ENCODE measurements around the gene YWHAQ. TPM values are rescaled to one million over a fixed set of nuclear protein-coding genes. Genes with fewer than 3 reads are reported as not detected.
A peak's percentile ranks its signal among the peaks of the same experiment; 100 is the strongest.

YWHAQ gene
- polyA plus RNA-seq, 2 of the 4 experiments (the other 2 are of a cell fraction) = 661 to 833 TPM

GRCh38 chr2:9547262-9547991 lies 83.4 kb downstream of the YWHAQ start:
- Histone ChIP-seq H3K9me3 (no peaks in the 10 kb centered on the region), H3K4me3 (no peak overlapping the region), H3K27ac (peak overlapping the region in 1 of 2 experiments; percentile 19; a peak in 2 of 6 replicates), H3K4me2 (peak overlapping the region; percentile 13; the same call in 2 of the 3 replicates), H3K4me1 (peaks cover 54% of the 10 kb centered on the region)
- ChIA-PET POLR2A (no interaction called here), CTCF (interaction anchor here (0.9 to 1.0 kb wide), 2 partner anchors 9 to 11 kb away, joined by 3 read pairs; no protein-coding TSS in a partner anchor)
- DNase-seq (ENCODE audit: low read depth in 1 of 2, low spot score in 1 of 2) = no peak
- peak in 1 of 2 experiments; percentile 14; a peak in 1 of 6 replicates for ATAC-seq
- FAIRE-seq = no peak
- WGBS (ENCODE audit: missing lambda C conversion rate) = 79% methylated on average over 5 of the region's 5 CpGs
- TF ChIP-seq MYC (IDR thresholded peaks at IDR 0.05; ENCODE audit: borderline replicate concordance, low read length) (no peak), FOSL2 (IDR thresholded peaks at IDR 0.05) (no peak), FOSL2 (CRISPR knock-in tag; IDR thresholded peaks at IDR 0.05) (no peak), REST (IDR thresholded peaks at IDR 0.05) (no peak), NFE2L2 (conservative IDR thresholded peaks at IDR 0.05; ENCODE audit: low read length) (no peak), RARB (CRISPR knock-in tag; IDR thresholded peaks at IDR 0.05) (no peak), USF2 (IDR thresholded peaks at IDR 0.05) (no peak), SMC3 (IDR thresholded peaks at IDR 0.05) (no peak), JUN (IDR thresholded peaks at IDR 0.05) (no peak), CTCF (IDR thresholded peaks at IDR 0.05) (no peak), POLR2A (IDR thresholded peaks at IDR 0.05; ENCODE audit: low read length) (no peak), HES2 (IDR thresholded peaks at IDR 0.05) (no peak), EHMT2 (IDR thresholded peaks at IDR 0.05; ENCODE audit: low read depth) (no peak), KDM5A (IDR thresholded peaks at IDR 0.05) (no peak), RFX5 (IDR thresholded peaks at IDR 0.05) (no peak), ZNF302 (CRISPR knock-in tag; IDR thresholded peaks at IDR 0.05) (no peak), JUNB (IDR thresholded peaks at IDR 0.05) (no peak), EHF (CRISPR knock-in tag; IDR thresholded peaks at IDR 0.05) (no peak)

- no peak for TF ChIP-seq MYC (IDR thresholded peaks at IDR 0.05; ENCODE audit: borderline replicate concordance, low read length)
- Histone ChIP-seq H3K9me3 (no peaks in the 10 kb centered on the region), H3K4me2 (no peak overlapping the region), H3K4me3 (no peak overlapping the region), H3K4me1 (peaks cover 35% of the 10 kb centered on the region), H3K27ac (no peak overlapping the region)
- POLR2A ChIA-PET = no interaction called here
- DNase-seq (ENCODE audit: low read depth in 1 of 2, low spot score in 1 of 2) (no peak), FAIRE-seq (no peak), ATAC-seq (no peak)
- CTCF ChIA-PET = interaction anchor here (0.7 to 1.1 kb wide), 3 partner anchors 9 to 268 kb away, joined by 3 read pairs; no protein-coding TSS in a partner anchor
- 90% methylated on average over 5 of the region's 5 CpGs for WGBS (ENCODE audit: missing lambda C conversion rate)
These were observed 85.3 kb downstream of the YWHAQ start for GRCh38 chr2:9545502-9545901.
